Measurements from ENCODE around the gene ARL6IP1.
"Not testable (repeated sequence)": the region's sequence is repeated elsewhere in the genome, so short reads cannot be mapped to it uniquely, and the experiment has no call there.

The ARL6IP1 gene

DNA sequence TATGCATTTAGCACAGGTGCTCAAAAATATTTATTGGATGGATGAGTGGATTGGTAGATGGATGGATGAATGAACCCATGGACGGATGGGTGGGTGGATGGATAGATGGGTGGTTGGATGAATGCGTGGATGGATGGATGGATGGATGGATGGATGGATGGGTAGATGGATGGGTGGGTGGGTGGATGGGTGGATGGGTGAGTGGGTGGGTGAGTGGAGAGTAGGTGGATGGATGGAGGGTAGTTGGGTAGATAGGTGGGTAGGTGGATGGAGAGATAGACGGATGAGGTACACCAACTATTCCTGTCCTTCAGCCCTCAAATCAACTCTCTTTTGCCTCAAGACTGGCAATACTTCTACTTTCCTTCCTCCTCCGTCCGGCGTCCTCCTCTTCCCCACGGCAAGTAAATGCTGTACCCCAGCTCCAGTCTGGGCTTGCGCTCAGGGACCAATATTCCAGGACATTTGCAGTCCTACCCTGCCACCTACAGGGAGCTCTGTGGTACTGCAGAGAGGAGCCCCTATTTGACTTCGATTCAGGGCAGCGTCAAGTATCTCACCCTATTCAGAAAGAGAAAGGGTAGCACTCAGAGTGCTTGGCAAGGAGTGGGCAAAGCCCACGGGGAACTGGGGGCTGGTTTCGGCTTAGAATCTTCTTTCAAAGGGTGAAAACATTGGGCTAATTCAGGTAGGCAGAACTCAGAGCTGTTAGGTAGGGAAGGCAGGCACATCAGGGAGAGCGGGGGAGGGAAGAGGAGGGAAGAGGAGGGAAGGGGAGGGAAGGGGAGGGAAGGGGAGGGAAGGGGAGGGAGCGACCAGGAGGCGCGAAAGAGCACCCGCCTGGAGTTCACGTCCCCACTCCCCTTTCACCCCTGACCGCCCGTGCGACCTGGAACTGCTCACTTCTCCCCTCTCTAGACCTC, 41.5 kb downstream of the ARL6IP1 start:
- peak in 1 of 2 donors; percentile 42 for DNase-seq (ENCODE audit: low read depth in 2 of 2)

DNA sequence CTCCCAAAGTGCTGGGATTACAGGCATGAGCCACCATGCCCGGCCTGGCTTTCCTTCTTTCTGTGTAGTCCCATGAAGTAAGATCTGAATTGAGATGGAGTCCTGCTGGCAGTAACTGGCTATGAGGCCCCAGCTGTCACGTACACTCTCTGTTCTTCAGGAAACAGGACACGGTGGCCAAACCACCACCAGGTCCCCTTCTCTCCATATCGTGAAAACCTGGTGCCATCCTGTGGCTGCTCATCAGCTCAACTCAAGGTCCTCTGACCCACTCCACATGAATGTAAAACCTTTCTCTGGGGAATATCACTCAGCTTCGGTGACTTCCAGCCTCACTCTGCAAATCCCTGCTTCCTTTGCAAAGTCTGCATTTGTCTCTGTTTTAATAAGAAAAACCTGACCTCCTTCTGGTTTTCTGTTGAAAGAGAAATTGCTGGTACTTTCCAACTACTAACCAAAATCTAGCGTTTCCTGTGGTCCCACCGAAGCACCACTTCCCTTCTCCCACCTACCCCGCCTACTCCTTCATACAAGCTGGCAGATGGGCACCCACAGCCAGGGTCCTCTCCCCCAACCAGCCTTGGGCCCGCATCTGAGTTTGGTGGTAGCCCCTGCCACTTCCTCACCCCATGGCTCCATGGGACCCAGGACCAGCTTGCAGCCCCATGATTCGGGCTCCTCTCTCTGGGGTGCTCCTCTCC, 43.2 kb downstream of the ARL6IP1 start:
- DNase-seq (ENCODE audit: low read depth in 2 of 2), result not testable (repeated sequence)

- DNase-seq (ENCODE audit: low read depth in 2 of 2), result not testable (repeated sequence)
Observed at GRCh38 chr16:18756639-18757038, 44.7 kb downstream of the ARL6IP1 start.

DNA sequence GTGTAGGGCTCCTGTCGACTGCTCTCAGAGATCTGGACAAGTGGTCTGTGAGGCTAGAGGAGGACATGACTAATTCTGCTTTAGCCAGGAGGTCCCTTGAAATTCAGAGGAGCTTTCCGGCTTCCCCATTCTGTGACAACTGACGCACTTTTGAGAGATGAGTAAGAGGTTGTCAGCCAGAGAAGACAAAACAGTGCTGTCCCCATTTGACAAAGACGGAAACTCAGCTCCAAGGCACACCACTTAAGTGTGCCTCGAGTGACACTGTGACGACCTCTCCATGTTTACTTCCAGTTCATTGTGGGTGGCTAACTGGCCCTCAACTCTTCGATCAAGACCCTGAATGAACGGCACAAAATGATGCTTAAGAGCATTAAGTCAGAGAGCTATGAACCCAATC, 58.5 kb downstream of the ARL6IP1 start:
- DNase-seq (ENCODE audit: low read depth in 2 of 2), result not testable (repeated sequence)
